ENCODE results near the gene PHTF1.

DNA sequence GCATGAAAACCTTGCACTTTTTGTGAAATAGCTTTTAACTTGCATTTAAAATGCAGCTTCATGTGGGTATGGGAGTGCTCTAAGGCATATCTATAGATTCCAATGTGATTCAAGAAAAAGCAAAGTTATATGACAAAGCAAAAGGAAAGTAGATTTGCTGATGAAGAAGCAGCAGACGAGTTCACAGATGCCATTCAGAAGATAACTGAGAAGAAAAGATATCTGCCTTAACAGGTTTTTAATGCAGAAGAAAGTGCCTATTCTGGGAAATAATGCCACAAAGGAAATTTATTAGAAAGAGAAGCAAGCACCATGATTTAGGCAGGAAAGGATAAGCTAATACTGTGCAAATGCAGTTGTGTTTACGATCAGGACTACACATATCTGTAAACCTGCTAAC, 68.1 kb downstream of the PHTF1 start:
- TF ChIP-seq, protein P1, sequence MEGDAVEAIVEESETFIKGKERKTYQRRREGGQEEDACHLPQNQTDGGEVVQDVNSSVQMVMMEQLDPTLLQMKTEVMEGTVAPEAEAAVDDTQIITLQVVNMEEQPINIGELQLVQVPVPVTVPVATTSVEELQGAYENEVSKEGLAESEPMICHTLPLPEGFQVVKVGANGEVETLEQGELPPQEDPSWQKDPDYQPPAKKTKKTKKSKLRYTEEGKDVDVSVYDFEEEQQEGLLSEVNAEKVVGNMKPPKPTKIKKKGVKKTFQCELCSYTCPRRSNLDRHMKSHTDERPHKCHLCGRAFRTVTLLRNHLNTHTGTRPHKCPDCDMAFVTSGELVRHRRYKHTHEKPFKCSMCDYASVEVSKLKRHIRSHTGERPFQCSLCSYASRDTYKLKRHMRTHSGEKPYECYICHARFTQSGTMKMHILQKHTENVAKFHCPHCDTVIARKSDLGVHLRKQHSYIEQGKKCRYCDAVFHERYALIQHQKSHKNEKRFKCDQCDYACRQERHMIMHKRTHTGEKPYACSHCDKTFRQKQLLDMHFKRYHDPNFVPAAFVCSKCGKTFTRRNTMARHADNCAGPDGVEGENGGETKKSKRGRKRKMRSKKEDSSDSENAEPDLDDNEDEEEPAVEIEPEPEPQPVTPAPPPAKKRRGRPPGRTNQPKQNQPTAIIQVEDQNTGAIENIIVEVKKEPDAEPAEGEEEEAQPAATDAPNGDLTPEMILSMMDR (IDR thresholded peaks at IDR 0.05) = no peak
- TF ChIP-seq EZH2 (IDR thresholded peaks at IDR 0.05; ENCODE audit: borderline replicate concordance, insufficient read depth, low read depth, low read length, poor library complexity, severe bottlenecking) = no peak
